GM18907 (cell line): ENCODE measurements around the gene ECI1.
"Not testable (repeated sequence)": the region's sequence is repeated elsewhere in the genome, so short reads cannot be mapped to it uniquely, and the experiment has no call there.

ENCODE experiments used
- ATAC-seq: cut with Tn5 transposase; IDR thresholded peaks from one replicate; pipeline ENCODE4 v1.9.1; 2021; ENCODE audit warnings: mild to moderate bottlenecking, moderate library complexity; ENCODE audit not compliant: unreplicated experiment

Gene ECI1

DNA sequence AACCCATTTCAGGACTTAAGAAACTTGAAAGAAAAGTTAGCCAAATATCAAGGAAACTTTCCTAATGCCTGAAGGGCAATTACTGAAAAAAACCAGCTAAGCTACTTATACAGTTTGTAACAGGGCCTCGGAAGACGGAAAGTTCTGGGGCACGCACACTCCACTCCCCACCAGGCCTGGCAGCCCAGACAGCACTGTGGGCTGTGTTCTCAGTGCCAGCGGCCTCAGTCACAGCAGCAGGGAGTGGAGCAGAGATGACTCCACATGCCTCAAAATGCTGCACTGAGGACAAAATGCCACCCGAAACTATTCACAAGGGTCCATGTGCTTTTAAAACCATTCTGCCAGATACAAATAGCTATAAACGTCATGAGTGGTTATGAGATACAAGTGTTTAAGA lies 6.3 kb upstream of the ECI1 start:
- no peak for ATAC-seq

DNA sequence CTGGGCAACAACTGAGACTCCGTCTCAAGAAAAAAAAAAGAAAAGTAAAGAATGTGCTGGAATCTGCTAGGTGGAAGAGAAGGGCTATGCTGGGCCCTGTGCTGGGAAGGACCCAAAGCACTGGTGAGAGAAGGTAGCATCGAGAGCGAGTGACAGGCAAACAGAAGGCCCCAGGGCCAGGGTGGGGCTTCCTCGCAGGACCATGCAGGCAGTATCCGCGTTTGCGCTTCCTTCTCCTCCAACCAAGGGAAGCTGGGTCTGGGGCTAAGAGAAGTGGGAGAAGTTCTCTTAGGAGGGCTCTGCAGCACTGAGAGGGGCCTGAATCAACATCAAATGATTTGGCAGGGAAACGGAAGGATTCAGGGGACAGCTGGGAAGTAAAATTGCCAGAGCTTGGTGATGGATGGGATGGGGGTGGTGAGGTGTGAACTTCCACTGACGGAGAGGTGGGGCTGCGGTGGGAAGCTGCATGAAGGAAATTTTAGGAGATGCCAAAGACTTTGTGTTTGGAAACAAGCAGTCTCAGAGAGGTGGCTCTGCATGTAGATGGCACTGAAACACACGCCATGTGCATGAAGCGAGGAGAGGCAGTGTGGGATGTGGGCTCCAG lies 5.2 kb upstream of the ECI1 start:
- ATAC-seq = no peak

DNA sequence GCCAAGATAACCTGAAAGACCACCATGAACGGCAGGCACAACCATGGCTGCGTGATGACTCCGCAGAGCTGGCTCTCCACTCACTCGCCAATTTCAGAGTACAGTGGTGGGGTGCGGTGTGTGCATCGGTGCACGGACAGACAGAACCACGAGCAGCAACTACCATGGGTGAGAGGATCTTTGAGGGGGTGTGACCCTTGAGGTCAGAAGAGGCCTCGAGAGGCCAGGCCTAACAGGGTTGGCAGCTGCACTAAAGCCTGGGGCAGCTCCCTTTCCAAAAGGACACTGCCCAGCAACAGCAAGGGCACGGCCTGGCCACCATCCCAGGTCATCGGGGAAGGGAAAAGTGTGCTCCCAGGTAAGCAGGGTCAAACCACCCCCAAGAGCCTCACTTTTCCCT lies 1.9 kb upstream of the ECI1 start:
- no peak for ATAC-seq

DNA sequence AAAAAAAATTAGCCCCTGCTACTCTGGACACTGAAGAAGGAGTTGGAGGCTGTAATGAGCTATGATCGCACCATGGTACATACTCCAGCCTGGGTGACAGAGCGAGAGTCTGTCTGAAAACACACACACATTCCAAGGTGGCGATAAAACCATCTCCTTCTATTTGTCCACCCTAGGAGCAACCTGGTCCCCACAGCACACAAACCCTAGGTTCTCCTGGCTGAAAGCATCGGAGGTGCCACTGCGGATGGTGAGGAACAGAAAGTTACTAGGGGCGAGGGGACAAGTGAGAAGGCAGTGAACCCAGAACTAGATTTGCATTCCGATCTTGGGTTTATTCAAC lies 1.4 kb upstream of the ECI1 start:
- no peak for ATAC-seq

DNA sequence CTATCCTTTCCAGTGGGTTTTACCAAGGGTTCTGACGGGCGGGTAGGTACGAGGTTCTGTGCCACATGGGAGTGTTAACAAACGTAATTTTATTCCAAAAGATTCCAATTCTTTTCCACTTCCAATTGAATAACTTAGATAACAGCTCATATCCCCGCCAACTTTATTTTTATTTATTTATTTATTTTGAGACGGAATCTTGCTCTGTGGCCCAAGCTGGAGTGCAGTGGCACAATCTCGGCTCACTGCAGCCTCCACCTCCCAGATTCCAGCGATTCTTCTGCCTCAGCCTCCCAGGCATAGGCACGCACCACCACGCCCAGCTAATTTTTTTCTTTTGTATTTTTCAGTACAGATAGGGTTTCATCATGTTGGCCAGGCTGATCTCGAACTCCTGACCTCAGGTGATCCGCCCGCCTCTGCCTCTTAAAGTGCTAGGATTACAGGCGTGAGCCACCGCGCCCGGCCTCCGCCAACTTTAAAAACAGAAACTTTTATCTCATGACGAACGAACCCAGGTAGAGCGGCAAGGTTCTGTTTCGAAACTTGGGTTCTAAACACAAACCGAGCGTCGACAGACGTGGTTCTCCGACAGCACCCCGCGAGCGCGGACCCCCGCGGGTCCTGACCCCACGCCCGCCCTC lies 613 bp downstream of the ECI1 start:
- no peak for ATAC-seq

DNA sequence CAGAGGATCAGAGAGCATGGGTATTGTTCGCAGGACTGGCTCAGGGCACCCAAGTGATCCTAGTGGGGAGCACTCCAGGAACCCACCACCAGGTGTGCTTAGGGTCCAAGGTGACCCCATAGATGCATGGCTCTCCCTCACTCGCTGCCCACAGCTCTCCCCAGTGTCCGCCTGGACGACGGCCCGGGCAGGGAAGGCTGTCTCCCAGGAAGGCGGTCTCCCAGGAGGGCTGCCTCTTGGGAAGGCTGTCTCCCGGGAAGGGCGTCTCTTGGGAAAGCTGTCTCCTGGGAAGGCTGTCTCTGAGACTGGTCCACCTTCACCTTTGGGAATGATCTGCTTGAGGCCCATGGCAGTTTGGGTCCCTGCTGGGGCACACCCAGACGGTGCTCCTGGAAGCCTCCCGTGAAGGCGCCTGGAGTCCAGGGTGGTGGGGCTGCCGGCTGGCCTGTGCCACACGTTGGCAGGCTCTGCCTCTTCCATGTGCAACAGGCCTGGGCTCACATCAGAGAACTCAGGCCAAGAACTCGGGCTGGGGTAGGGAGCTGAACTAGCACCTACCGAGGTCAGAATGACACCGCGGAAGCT lies 5.0 kb downstream of the ECI1 start:
- no peak for ATAC-seq

DNA sequence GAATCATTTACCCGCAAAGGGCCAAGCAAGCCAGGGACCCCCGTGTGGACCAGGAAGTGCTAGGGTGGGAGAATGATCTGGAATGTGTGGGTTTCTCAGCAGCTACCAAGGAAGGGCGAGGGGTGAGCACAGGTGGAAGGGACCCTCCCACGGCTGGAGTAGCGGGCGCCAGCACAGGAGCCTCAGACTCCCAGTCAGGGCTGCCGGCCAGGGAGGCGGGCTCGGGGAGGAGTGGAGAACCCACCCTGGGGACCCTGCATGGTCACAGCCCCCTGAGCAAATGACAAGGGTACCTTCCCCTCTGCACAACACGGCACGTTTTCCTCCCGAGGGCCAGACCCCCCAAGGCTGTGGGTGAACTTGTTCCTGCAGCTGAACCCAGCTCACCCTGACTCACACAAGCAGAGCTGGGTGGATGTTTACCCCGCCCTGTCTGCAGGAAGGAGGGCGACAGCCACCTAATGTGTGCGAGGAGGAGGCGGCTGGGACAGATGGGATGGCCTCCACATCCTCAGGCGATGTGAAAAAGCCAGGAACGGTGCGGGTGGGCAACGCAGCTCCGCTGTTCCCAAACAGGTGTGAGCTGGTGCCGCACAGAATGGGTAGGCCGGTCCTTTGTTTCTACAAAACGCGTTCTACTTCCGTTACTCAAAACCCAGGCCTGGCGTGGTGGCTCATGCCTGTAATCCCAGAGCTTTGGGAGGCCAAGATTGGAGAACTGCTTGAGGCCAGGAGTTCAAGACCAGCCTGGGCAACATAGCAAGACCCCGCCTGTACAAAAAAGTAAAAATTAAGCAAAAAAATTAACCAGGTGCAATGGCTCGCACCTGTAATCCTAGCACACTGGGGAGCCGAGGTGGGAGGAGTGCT lies 6.2 kb downstream of the ECI1 start:
- no peak for ATAC-seq

DNA sequence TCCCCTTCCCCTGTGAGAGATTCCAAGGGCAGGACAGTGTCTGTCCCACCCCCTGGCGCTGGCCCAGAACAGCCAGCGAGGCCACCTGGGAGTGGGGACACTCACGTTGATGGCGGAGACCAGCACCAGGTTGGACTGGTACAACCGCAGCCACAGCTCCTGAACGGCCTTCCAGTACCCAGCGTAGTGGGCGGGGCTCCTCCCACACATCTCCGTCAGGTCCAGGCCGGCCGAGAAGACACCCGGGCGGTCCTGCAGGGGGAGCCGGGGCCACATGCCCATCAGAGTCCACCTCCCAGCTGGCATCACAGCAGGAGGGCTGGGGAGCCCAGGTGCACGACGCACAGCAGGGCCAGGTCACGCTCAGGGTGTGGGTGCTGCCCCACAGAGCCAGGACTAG lies 7.1 kb downstream of the ECI1 start:
- ATAC-seq = no peak

DNA sequence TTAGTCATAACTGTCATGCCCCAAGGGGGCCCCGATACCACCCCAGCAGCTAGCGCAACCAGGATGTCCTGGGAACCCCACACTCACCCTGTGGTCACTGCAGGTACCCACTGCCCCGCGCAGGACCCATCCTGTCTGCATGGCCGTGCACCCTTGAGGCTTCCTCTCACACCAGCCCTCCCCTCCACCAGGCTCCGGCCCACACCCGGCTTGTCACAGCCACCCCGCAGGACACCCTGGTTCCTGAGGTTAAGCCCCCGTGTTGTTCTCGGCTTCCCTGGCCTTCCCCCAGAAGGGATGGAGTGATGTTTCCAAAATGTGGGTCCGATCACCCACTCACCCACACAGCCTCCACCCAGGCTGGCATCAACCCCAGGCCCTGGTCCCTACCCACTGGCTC lies 7.6 kb downstream of the ECI1 start:
- ATAC-seq = no peak

DNA sequence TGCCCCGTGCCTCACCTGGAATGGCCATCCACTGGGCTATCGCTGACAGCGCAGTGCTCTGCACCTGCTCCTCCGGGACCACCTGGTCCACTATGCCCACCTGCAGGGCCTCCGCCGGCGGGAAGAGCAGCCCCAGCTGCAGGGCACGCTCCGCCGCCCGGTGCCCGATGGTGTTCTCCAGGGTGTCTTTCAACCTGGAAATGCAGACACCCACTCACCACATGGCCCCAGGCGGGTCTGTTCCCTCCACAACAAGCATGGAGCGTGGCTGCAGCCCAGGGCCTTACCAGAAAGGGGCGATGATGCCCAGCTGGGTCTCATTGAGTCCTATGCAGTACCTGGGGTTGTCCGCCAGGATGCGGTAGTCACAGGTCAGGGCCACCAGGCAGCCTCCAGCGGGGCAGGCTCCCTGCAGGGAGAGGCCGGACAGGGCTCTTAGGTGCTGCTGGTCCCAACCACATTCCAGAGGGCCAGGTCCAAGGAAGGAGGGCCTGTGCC lies 8.3 kb downstream of the ECI1 start:
- no peak for ATAC-seq

DNA sequence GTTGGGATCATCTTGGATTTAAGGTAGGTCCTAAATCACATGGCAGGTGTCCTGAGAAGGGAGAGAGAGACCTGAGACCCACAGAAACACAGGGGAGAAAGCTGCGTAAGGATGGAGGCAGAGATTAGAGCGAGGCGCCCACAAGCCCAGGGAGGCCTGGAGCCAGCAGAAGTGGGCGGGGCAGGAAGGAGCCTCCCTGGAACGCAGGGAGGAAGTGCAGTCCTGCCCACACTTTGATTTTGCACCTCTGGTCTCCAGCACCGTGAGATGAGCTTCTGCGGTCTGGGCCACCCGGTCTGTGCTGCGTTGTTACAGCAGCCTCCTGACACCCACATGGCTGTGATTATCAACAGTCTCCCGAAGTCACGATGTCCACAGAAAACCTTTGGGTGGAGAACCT lies 8.8 kb downstream of the ECI1 start:
- ATAC-seq = no peak

DNA sequence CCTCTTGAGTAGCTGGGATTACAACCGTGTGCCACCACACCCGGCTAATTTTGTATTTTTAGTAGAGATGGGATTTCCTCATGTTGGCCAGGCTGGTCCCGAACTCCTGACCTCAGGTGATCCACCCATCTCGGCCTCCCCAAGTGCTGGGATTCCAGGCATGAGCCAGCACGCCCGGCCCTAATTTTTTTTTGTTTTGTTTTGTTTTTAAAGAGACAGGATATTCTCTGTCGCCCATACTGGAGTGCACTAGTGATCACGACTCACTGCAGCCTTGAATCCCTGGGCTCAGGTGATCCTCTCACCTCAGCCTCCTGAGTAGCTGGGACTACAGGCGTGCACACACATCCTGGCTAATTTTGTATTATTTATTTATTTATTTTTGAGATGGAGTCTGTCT lies 11.1 kb downstream of the ECI1 start:
- not testable (repeated sequence) for ATAC-seq

DNA sequence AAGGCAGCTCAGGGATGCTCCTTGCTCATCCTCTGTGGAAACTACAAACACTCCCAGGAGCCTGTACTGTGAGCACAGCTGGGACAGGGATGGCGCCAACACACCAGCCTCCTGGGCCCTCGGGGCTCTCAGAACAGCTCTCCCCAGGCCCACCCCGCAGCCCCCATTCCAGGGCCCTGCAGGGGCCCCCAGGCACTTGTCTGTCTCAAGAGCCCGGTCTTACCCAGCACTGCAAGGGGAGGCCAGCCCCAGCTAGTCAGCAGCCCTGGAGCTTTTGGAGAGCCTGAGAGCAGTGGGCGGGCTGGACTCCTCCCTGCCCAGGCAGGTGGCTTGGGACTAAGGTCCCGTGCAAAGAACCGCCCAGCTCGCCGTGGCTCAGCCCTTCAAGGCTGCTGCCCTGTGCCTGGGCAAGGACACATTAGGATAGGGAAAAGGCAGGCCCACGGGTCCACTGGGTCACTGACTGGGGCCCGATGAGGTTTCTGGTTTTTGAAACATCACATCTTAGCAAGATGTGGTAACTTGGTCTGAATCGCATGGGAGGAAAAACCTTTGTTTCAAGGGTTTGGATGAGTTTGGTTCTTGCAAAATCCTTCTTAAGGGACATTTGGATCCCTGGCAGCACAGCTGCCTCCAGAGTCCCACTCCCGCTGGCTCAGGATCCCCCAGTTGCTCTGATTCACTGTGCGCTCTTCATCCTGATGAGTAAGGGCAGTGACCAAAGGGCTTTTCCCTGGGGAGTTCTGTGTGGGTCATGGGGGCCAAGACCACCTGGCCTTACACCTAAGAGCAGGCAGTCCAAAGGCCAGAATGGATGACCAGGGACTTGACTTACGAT lies 12.3 kb downstream of the ECI1 start:
- no peak for ATAC-seq

DNA sequence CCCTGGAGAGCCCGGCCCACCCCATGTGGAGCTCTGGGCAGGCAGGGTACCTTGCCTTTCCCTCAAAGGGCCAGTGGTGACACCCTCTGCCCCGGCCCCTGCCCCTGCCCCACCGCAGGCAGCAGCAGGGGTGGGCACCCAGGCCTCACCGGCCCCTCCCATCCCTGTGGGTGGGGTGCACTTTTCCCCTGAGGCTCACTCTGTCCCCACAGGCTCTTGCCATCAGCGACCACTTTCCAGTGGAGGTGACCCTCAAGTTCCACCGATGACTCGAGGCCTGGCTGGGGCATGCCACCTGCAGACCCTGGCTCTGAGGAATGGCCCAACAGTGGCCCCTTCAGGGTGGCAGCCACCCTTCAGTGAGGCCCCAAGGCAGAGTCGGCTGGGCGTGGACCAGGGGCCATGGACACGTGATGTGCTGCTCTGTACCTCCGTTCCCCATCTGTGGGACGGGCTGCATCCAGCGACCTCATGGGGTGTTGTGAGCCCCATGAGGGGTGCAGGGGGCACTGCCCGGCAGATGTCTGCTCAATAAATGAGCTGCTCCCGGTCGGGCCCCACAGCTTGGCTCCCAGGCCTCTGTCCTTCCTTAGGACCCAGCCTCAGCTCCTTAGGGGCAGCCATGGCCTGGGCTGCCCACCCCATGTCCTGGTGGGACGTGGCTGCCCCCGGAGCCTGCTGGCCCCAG lies 13.1 kb downstream of the ECI1 start:
- no peak for ATAC-seq

DNA sequence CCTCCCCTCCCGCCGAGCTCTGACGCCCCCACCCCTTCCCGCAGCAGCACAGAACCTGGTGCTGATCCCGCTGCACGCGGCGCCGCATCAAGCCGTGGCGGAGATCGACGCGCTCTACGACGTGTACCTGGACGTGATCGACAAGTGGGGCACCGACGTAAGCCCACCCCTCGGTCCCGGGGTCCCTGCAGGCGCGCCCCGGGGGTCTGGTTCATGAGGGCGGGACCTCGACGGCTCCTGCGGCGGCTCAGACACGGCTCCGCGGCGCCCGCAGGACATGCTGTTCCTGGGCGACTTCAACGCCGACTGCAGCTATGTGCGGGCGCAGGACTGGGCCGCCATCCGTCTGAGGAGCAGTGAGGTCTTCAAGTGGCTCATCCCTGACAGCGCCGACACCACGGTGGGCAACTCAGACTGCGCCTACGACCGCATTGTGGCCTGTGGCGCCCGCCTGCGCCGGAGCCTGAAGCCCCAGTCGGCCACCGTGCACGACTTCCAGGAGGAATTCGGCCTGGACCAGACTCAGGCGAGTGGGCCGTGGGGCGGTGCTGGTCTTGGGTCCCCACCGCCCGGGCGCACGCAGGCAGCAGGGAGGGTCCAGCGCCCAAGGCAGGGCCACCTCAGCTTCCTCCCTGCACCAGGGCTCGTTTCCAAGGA lies 13.8 kb downstream of the ECI1 start:
- no peak for ATAC-seq

DNA sequence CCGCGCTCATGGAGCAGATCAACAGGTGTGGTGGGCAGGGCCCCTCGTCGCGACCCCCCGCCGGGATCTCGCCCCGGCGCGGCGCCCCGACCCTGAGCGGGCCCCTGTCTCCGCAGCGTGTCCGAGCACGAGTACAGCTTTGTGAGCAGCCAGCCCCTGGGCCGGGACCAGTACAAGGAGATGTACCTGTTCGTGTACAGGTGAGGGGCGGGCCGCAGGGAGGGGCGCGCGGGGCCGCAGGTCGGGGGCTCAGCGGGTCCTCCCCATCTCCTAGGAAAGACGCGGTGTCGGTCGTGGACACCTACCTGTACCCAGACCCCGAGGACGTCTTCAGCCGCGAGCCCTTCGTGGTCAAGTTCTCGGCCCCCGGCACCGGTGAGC lies 14.3 kb downstream of the ECI1 start:
- no peak for ATAC-seq

DNA sequence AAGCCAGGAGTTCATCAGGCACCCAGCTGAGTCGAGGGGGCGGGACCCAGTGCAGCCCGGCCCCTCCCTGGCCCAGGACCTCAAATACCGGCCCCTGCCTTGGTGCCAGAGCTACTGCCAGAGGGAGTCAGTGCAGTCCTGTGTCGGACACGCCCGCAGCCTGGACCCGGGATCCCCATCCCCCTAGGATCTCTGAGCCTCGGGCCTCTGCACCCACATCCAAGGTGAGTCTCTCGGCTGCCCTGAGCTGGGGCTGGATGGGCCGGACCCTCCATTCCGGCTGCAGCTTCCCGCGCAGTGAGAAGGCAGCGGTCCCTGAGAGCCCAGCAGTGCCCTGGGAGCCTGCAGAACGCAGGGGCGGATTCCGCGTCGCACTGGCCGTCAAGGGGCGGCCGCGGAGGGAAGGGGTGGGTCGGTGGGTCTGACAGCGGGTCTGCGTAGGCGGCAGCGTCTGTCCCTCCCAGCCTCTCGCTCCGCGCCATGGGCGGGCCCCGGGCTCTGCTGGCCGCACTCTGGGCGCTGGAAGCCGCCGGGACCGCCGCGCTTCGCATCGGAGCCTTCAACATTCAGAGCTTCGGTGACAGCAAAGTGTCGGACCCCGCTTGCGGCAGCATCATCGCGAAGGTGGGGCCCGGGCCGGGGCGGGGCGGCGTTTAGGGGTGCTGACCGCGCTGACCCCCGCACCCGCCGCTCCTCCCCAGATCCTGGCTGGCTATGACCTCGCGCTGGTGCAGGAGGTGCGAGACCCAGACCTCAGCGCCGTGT lies 14.9 kb downstream of the ECI1 start, which contains the start of gene DNASE1L2:
Gene DNASE1L2 (plus strand): TSS at position 108 of the 765 bp plus-strand sequence. CDS start 373 bp downstream, at position 481.
- ATAC-seq = no peak

DNA sequence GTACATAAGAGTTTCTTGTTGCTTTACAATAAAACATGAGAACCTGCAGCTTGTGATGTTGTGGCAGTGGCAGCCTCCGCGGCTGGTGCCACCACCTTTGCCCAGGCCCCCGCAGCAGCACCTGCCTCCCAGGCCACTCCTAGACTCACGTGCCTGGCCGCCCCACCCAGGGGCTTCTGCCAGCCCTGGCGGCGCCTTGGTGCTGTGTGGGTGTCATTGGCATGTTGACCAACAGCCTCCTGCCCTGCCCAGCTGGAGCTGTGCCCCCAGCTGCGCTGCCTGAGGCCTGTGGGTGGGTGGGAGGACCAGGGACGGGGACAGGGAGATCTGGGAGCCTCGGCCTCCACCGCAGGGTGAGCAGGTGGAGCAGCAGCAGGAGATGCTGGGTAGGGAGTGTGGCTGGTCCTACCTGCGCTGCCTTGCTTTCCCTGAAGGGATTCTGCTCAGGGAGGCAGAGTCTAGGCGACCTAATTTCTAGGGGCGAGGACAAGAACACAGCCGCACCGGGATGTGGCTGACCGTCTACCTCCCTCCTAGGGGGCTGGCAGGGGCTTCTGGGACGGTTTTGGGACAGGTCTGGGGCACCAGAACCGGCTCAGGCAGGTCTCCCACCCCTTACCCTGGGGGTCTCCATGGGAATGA lies 15.6 kb downstream of the ECI1 start:
- ATAC-seq = no peak
